GM19238 (cell line): ENCODE data around the gene CPED1.
"Not testable (repeated sequence)": the region's sequence is repeated elsewhere in the genome, so short reads cannot be mapped to it uniquely, and the experiment has no call there.

ENCODE experiments used
- DNase-seq: peaks from one replicate; pipeline ENCODE4 v3.0.0; 2011; ENCODE audit warnings: low spot score; ENCODE audit not compliant: insufficient read length

The CPED1 gene

DNA sequence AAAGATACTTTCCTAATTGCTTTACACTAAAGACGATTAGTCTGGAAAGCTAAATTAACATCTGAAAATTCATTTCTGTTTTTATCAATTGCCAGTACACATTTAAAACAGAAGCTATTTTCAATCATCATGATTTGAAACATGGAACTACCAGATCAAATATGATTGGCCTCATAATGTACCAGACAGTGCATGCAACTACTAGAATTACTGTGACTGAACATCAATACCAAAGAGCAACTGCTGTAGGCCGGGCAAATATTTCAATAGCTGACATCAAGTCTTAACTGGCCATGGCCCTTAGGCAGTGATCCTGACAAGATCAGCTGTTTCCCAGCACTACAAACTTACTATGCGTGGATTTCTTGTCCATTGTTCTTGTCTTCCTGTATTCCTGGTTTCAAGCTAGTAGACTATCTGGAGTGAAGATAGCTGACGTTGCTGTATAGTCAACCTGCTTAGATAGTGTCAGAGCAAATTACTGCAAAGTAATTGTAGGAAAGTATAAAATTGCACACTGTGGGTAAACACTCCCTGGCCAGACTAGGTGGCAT lies 318.6 kb downstream of the CPED1 start:
- no peak for DNase-seq

DNA sequence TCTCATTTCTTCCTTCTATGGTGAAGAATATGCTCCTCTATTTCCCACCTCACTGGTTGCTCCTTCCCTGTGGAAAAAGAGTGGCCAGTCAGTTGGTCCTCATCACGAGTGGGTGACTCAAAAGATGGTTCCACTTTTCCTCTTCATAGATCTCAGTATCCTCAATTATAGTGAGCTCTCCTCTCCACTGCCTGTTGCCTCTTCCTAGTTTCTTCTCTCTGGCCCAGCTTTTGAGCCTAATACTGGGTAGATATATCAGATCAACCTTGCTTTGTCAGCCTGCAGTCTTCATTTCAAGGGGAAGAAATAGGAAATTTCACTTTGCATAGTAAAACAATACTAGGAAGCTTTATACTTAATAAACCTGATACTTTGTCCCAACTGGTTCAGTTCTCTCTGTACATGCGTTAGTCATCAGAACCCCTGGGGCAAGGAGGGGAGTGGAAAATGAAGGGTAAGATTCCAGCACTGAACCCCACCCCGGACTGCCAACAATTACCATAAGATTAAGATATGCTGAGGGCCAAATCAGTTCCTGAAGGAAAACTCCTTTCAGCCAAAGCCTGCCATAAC lies 324.8 kb downstream of the CPED1 start:
- no peak for DNase-seq

DNA sequence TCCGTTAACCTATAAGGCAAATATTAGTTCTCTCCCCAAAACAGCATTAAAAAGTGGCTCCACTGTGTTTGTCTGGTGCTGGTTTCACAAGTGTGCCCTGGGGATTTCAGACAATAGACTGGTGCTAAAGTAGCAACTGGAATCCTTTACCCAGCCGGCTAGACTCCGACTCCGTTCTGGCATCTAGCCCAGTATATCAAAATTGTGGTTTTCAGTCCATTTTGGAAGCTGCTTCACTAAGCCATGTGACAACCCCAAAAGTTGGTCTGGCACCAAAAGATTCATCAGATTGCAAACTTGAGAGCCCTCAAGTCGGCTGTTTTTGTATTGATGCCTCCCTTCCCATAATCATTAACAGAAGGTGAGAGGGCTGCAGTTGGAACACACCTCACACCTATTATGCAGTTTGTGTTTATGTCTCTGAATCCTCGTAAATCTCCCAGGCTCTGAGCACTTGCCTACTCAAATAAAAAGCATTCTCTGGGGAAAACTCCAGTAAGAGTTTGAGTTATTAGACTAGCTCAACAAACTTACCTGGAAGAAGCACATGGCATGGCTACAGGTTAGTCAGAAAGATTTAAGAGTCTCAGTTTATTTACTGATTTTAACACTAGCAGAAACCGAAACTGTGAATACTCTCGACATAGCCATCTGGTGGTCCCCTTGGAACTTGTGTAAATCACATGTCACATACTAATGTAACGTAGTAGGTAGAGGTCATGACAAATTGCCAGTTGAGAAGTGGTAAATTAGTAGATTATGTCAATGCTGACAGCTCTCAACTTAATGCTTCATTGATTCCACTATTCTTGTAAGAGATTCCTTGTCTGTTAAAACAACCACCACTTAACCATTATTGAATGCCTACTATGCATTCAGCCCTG lies 325.5 kb downstream of the CPED1 start:
- no peak for DNase-seq

GRCh38 chr7:121315170-121315569 lies 326.7 kb downstream of the CPED1 start:
- not testable (repeated sequence) for DNase-seq

- DNase-seq, result no peak
Observed at GRCh38 chr7:121322460-121322859, 333.9 kb downstream of the CPED1 start.

DNA sequence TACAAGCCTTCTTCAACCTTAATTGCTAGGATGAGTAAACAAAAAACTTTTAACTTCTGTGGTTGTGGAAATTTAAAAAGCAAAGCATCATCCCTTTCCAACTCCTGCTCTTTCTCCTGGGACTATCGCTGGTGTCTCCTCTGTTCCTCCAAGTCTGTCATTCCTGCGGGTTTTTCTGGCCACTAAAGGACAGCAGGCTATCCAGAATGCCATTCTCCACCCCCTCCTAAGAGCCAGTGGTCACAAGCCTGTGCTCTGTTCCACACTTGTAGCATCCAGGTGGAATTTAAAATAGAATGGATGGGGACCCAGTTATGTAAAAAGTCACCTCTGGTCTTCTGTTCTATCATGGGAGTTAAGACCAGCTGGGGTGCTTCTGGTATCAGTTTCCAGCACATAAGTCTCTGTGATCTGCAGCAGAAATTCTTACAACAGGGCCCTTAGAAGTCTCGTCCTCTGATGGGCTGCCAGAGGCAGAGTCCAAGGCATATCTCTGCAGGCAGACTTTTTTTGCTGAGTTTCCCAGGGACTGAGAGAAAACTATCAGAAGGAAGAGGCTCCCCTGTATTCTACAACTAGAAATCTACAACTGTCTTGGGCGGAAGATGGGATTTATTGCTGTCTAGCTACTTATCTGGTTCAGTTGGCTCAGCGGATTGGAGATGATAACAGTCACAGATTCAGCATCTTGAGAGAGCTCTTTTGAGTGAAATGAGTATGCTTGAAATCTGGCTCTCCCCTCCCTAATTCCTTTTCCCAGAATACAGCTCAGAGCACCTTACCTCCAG lies 335.2 kb downstream of the CPED1 start:
- no peak for DNase-seq

GRCh38 chr7:121327671-121328070 lies 339.2 kb downstream of the CPED1 start:
- no peak for DNase-seq

- no peak for DNase-seq
Observed at GRCh38 chr7:121328508-121329190, 340.1 kb downstream of the CPED1 start, which contains the start of gene WNT16. WNT16 (plus strand) TSS chr7:121329000; CDS start chr7:121329293, 293 bp downstream.

DNA sequence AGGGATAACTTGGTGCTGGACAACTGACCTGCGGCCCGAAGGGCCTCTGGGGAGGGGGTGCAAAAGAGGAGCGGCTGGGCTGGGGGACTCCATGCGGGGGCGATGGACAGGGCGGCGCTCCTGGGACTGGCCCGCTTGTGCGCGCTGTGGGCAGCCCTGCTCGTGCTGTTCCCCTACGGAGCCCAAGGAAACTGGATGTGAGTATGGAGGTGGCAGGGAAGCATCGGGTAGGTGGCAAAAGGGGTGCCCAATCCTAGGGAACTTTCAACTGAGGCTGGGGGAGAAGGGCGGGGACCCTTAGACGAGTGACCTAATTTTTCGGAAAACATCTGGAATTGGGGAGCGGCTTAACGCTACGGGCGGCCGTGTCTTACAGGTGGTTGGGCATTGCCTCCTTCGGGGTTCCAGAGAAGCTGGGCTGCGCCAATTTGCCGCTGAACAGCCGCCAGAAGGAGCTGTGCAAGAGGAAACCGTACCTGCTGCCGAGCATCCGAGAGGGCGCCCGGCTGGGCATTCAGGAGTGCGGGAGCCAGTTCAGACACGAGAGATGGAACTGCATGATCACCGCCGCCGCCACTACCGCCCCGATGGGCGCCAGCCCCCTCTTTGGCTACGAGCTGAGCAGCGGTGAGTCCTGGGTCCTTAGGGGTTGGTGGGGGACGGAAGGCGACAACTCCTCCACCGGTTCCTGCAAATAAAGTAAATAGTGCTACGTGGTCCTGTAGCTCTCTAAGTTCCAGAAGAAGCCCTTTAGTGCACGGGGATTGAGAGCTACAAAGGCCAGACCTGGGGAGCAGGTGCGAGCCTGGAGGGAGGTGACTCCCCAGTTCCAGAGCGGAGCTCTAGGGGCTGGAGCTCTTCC lies 340.9 kb downstream of the CPED1 start:
- DNase-seq, result peak; percentile 35

GRCh38 chr7:121330053-121330833 lies 341.7 kb downstream of the CPED1 start:
- no peak for DNase-seq

DNA sequence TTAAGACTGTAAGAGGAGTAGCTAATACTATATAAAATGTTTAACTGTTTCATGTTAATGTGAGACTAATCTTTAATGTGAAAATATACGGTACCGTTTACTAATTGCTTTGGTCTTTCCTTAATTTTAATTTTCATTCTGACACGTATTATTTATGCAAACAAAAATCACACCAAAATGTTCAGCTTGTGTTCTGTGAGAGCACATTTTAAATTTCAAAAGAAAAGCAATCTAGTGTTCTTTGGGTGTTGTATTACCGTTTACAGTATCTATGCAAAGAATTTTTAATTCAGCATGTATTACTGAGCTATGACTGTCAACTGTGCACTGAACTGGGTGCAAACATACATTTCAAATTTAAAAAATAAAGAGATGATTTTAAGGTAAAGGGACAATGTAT lies 342.5 kb downstream of the CPED1 start:
- DNase-seq, result no peak

GRCh38 chr7:121331574-121331973 lies 343.1 kb downstream of the CPED1 start:
- DNase-seq, result no peak

DNA sequence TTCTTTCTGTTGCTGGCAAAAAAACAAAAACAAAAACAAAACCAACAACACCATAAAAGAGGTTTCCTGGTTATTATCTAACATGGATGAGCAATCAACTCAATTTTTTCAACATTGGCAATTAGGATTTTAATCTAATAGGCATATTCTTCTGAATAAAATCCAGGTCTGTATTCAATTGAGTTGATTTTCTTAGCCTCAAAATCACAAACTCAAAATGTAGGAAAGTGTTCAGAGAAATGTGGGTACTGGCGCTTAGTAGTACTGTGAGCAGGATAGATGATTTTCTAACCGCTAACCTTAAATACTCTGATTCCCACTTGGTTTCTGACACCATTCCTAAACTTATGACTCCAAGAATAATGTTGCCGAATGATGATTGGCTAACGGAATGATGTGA lies 345.9 kb downstream of the CPED1 start:
- DNase-seq, result no peak

DNA sequence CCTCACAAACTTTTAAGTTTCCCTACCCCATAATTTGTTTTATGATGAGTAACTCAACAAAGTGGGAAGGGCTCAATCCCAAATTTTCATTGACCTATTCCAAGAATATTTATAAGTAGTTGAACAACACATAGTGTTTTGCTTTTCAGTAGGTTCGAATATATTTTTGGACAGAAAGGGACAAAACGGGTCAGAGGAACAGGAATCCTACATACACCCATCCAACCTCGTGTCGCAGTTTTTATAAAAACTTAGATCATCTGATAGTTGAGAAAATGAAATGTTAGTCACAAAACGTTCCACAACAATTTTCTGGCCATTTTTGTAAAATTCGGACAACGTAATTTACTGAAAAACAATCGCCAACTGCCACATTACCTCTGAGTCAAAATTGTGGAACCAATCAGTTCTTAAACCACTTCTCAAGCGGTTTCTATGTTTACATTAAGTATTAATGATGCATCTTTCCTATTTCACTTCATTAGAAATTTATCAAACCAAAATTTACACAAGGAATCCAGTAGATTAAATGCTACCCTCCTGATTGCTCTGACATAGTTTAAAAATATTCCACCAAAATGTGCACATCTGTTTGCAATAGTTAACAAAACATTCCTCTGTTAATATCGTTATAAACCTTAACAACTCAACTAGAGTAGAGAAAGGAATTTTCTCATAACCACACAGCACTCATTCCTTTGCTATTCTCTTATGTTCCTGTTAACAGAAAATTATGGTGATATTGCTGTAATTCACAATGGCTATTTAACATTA lies 346.6 kb downstream of the CPED1 start:
- DNase-seq, result no peak

DNA sequence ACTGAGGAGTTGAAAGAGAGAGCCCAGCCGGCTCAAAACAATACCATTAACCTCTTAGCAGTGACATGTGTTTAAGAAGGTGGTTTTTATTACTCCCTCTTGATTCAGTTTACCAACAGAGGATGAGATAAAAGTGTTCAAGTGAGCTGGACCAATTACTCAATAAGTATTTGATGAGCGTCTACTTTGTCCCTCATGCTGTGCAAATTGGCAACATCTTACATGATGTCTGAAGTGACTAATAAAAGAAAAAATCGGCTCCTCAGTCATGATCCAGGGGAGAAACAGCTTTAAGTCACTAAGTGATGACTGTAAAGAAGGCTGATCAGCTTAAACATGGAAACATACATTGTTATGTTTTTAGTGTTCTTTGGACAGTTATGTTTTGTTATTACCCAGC lies 348.1 kb downstream of the CPED1 start:
- no peak for DNase-seq

GRCh38 chr7:121337398-121337797 lies 348.9 kb downstream of the CPED1 start:
- no peak for DNase-seq

DNA sequence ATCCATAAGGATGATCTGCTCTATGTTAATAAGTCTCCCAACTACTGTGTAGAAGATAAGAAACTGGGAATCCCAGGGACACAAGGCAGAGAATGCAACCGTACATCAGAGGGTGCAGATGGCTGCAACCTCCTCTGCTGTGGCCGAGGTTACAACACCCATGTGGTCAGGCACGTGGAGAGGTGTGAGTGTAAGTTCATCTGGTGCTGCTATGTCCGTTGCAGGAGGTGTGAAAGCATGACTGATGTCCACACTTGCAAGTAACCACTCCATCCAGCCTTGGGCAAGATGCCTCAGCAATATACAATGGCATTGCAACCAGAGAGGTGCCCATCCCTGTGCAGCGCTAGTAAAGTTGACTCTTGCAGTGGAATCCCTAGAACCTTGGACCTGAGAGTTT lies 350.6 kb downstream of the CPED1 start:
- no peak for DNase-seq

DNA sequence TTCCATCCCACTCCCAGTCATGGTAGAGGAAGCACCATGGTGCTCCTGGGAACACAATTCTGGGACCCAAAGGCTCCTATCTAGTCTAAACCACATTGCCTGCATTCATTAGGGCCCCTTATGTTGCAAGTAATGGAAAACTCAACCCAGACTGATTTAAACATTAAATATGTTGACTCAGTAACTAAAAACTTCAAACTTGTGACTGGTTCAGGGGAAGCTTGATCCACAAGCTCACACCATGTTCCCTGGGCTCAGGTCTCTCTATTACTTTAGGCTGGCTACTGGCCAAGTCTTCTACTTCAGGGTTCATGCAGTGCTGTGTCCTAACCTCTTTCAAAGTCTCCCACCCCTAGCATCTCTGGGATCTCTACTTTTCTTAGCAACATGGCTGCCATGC lies 353.4 kb downstream of the CPED1 start:
- DNase-seq, result no peak

DNA sequence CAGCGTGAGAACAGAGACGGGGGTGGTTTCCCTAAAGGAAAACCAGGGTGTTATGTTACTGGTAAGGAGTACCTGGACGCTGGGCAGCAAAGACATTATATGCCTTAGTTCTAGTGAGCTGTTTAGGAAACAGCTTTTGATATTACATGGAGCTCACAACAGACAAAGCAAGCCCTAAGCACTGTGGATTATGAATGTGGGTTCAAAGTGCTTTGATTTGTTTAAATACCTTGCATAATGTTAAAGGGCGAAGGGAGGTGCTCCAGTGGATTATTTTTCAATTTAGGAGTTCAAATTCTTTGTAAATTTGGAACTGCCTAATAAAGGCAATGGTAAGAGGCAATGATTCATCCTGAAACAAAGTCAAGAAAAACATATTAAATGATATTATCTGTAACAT lies 354.1 kb downstream of the CPED1 start:
- no peak for DNase-seq
